Measurements from ENCODE around the gene TMEM120B. TPM values are rescaled to one million over a fixed set of nuclear protein-coding genes. Genes with fewer than 3 reads are reported as not detected.

TMEM120B gene
- total and polyA plus RNA-seq, 2 of the 13 experiments (the other 11 are each of a cell fraction or from before 2014, with no cell fraction given), result 7.1 to 12.9 TPM

DNA sequence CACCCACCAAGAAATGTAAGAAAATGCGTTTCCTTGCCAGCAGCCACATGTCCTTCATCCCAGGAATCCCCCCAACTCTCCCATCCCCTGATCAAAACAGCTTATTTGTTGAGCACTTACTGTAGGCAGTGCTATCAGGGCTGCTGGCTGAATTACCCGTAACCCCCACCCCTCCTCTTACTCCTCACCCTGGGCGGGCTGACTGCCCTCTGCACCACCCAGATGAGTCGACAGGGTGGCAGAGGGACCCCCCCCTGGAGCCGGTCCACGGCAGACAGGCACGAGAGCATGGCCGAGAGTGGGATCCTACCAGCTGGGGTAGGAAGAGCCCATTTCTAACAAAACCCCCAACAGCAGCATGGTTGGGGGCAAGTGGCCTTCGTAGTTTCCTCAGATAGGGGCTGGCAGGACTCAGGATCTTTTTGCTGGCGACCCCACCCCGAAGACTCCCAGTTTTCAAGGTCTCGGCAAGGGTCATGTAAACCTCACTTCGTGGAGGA is 82.0 kb downstream of the TMEM120B start (continued):
- 0 out of 2 replicates have a peak, but pooled peaks have one; percentile 10 for TF ChIP-seq ZNF317 (CRISPR knock-in tag; IDR thresholded peaks at IDR 0.05)
- no peak for TF ChIP-seq ZNF816 (CRISPR knock-in tag; IDR thresholded peaks at IDR 0.05; ENCODE audit: borderline replicate concordance)
- TF ChIP-seq ZNF878 (CRISPR knock-in tag; IDR thresholded peaks at IDR 0.05), result peak; percentile 83; the same call in 1 of the 2 replicates
- TF ChIP-seq KDM2A (CRISPR knock-in tag; IDR thresholded peaks at IDR 0.05; ENCODE audit: borderline replicate concordance, low read depth), result peak; percentile 12; the same call in 1 of the 2 replicates
- 0 out of 2 replicates have a peak, but pooled peaks have one; percentile 11 for TF ChIP-seq ZNF563 (CRISPR knock-in tag; IDR thresholded peaks at IDR 0.05)
- TF ChIP-seq SRSF1 (optimal IDR thresholded peaks at IDR 0.05; ENCODE audit: low read depth, low read length), result peak; percentile 22
- TF ChIP-seq AKAP8 (CRISPR knock-in tag; IDR thresholded peaks at IDR 0.05), result peak; percentile 87
- TF ChIP-seq MED8 (CRISPR knock-in tag; IDR thresholded peaks at IDR 0.05; ENCODE audit: insufficient replicate concordance), result no peak
- peak; percentile 52 for TF ChIP-seq RBM22 (optimal IDR thresholded peaks at IDR 0.05; ENCODE audit: low read length)
- TF ChIP-seq POLR2G (IDR thresholded peaks at IDR 0.05; ENCODE audit: low read depth, low read length), result peak; percentile 30; the same call in 1 of the 2 replicates
- TF ChIP-seq ATF1 (CRISPR knock-in tag; IDR thresholded peaks at IDR 0.05), result peak; percentile 31; the same call in 1 of the 2 replicates
- TF ChIP-seq ZNF781 (CRISPR knock-in tag; IDR thresholded peaks at IDR 0.05; ENCODE audit: borderline replicate concordance, not compliant biosample characterization), result peak; percentile 5
- TF ChIP-seq, protein P1, sequence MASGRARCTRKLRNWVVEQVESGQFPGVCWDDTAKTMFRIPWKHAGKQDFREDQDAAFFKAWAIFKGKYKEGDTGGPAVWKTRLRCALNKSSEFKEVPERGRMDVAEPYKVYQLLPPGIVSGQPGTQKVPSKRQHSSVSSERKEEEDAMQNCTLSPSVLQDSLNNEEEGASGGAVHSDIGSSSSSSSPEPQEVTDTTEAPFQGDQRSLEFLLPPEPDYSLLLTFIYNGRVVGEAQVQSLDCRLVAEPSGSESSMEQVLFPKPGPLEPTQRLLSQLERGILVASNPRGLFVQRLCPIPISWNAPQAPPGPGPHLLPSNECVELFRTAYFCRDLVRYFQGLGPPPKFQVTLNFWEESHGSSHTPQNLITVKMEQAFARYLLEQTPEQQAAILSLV (CRISPR knock-in tag; IDR thresholded peaks at IDR 0.05; ENCODE audit: borderline replicate concordance), result 0 out of 2 replicates have a peak, but pooled peaks have one; percentile 30
- TF ChIP-seq PCBP2 (optimal IDR thresholded peaks at IDR 0.05; ENCODE audit: low read depth, low read length, poor library complexity, severe bottlenecking), result peak; percentile 49
- TF ChIP-seq POLR2A (IDR thresholded peaks at IDR 0.05; ENCODE audit: insufficient read depth in 1 of 2, low read depth in 2 of 2, low read length in 2 of 2), result peak in 1 of 2 experiments; percentile 41; a peak in 1 of 4 replicates
- peak; percentile 6; the same call in 1 of the 2 replicates for TF ChIP-seq SP4 (CRISPR knock-in tag; IDR thresholded peaks at IDR 0.05)
- 0 out of 2 replicates have a peak, but pooled peaks have one; percentile 3 for TF ChIP-seq FLYWCH1 (CRISPR knock-in tag; IDR thresholded peaks at IDR 0.05)
- TF ChIP-seq CEBPB (IDR thresholded peaks at IDR 0.05; ENCODE audit: borderline replicate concordance, low read depth, low read length), result no peak
- TF ChIP-seq, protein P2, sequence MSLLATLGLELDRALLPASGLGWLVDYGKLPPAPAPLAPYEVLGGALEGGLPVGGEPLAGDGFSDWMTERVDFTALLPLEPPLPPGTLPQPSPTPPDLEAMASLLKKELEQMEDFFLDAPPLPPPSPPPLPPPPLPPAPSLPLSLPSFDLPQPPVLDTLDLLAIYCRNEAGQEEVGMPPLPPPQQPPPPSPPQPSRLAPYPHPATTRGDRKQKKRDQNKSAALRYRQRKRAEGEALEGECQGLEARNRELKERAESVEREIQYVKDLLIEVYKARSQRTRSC (CRISPR knock-in tag; IDR thresholded peaks at IDR 0.05; ENCODE audit: low read depth), result 0 out of 2 replicates have a peak, but pooled peaks have one; percentile 22
- TF ChIP-seq, protein P3, sequence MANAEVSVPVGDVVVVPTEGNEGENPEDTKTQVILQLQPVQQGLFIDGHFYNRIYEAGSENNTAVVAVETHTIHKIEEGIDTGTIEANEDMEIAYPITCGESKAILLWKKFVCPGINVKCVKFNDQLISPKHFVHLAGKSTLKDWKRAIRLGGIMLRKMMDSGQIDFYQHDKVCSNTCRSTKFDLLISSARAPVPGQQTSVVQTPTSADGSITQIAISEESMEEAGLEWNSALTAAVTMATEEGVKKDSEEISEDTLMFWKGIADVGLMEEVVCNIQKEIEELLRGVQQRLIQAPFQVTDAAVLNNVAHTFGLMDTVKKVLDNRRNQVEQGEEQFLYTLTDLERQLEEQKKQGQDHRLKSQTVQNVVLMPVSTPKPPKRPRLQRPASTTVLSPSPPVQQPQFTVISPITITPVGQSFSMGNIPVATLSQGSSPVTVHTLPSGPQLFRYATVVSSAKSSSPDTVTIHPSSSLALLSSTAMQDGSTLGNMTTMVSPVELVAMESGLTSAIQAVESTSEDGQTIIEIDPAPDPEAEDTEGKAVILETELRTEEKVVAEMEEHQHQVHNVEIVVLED (CRISPR knock-in tag; IDR thresholded peaks at IDR 0.05; ENCODE audit: borderline replicate concordance), result 0 out of 2 replicates have a peak, but pooled peaks have one; percentile 16
- peak; percentile 15; the same call in 1 of the 2 replicates for TF ChIP-seq ZNF619 (CRISPR knock-in tag; IDR thresholded peaks at IDR 0.05)
- TF ChIP-seq PAWR (CRISPR knock-in tag; IDR thresholded peaks at IDR 0.05; ENCODE audit: borderline replicate concordance), result peak; percentile 64; the same call in 1 of the 2 replicates
